Body of pancreas (tissue), 4 donors: ENCODE data around the gene FBXO10.

ENCODE experiments used
- CTCF ChIP-seq, 7 experiments: fragments of 450-650 bp in 4 of 7; fragments of 200-600 bp in 3 of 7; sonication (generic) in 3 of 7; IDR thresholded peaks; one replicate each; pipeline ENCODE4 v1.5.1; 2016 to 2019; ENCODE audit warnings: antibody characterized with exemption in 7 of 7
- POLR2A ChIP-seq, 3 donors: fragments of 450-650 bp; IDR thresholded peaks; one replicate each; pipeline ENCODE4 v1.6.1; 2016; ENCODE audit warnings: antibody characterized with exemption in 3 of 3, mild to moderate bottlenecking in 2 of 3

DNA sequence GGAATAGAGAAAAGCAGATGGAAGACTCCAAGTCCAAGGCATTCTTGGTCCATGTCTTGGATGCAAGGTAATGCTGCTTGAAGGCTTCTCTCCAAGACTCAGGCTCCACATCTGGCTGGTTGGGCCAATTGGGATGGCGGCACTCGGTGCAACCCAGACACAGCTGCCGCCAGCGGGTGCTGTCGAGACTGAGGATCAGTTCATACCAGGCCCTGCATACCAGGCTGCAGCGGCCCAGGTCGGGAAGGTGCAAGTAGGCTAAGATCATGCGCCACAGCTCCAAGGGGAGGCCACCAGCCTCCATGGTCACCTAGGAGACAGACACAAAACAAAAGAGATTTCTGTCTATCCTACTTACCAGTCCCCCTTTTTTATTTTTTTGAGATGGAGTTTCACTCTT is 34.7 kb downstream of the FBXO10 start:
- TF ChIP-seq CTCF (IDR thresholded peaks at IDR 0.05) (no peak), POLR2A (IDR thresholded peaks at IDR 0.05) (no peak)
